Activated T-helper 2 cell treated with anti-CD3 and anti-CD28 coated beads, Interferon-gamma antibody, Interleukin-2, Interleukin-4, amounts not matched to agents 10 μg/mL and 5 μg/mL and 100 μg/mL, durations not matched to agents 14 hours and 24 hours and 36 hours (primary cell): ENCODE results near the gene TPK1. TPM values are rescaled to one million over a fixed set of nuclear protein-coding genes. Genes with fewer than 3 reads are reported as not detected.

Source experiments
- DNase-seq: peaks from one replicate; pipeline ENCODE4 v3.0.0; 2021; ENCODE audit warnings: low spot score
- H3K27ac Mint-ChIP-seq: one replicate; pipeline ENCODE4 v1.8.0; 2021; ENCODE audit warnings: mixed read lengths
- H3K27me3 Mint-ChIP-seq: one replicate; pipeline ENCODE4 v1.8.0; 2021; ENCODE audit warnings: low read depth, mixed read lengths
- H3K36me3 Mint-ChIP-seq: one replicate; pipeline ENCODE4 v1.8.0; 2021; ENCODE audit warnings: low read depth, mixed read lengths
- H3K4me1 Mint-ChIP-seq: one replicate; pipeline ENCODE4 v1.8.0; 2021; ENCODE audit warnings: low read depth, mixed read lengths
- H3K4me3 Mint-ChIP-seq: one replicate; pipeline ENCODE4 v1.8.0; 2021; ENCODE audit warnings: low read depth, mild to moderate bottlenecking, moderate library complexity, mixed read lengths
- H3K9me3 Mint-ChIP-seq: one replicate; pipeline ENCODE4 v1.8.0; 2021; ENCODE audit warnings: mixed read lengths
- intact Hi-C: fragments of 100-400 bp; cut with micrococcal nuclease; formaldehyde crosslinking; loops from one replicate; pipeline ENCODE4 v1.15.1; 2023
- total RNA-seq: library from RNA; stranded (reverse); gene quantifications from 2 replicates; pipeline ENCODE4 v1.2.3, GENCODE V29; 2022

TPK1 gene
- total RNA-seq, 1 donor from 2014 or later: 17.5 TPM

DNA sequence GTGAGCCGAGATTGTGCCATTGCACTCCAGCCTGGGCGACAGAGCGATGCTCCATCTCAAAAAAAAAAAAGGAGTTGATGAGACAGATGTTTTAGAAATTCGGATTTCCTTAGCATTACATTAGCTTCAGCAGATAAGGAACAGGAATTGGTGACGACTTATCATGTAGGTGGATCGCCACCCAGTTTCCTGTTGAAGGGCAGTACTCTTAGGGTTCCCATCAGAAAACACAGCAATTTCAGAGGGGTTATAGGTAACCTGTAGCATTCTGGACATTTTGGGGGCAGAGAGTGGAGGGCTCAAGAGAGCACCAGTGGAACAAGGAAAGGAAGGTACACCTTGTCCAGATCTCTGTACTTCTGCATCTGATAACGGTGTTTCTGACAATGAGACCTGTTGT is 286.0 kb downstream of the TPK1 start:
- no peaks in the 10 kb centered on the region for H3K36me3 Mint-ChIP-seq
- DNase-seq: no peak
- intact Hi-C loops: no loop called here
- no peak overlapping the region for H3K27ac Mint-ChIP-seq
- no peaks in the 10 kb centered on the region for H3K27me3 Mint-ChIP-seq
- H3K4me3 Mint-ChIP-seq: no peak overlapping the region
- no peaks in the 10 kb centered on the region for H3K9me3 Mint-ChIP-seq
- peaks cover 5% of the 10 kb centered on the region for H3K4me1 Mint-ChIP-seq

- Mint-ChIP-seq H3K4me1 (peaks cover 6% of the 10 kb centered on the region), H3K36me3 (no peaks in the 10 kb centered on the region), H3K27me3 (no peaks in the 10 kb centered on the region), H3K27ac (no peak overlapping the region), H3K9me3 (no peaks in the 10 kb centered on the region), H3K4me3 (no peak overlapping the region)
- intact Hi-C loops: no loop called here
- no peak for DNase-seq
Measured at GRCh38 chr7:144548556-144548955, 287.3 kb downstream of the TPK1 start.

GRCh38 chr7:144547888-144548287 is 288.0 kb downstream of the TPK1 start:
- Mint-ChIP-seq H3K36me3 (no peaks in the 10 kb centered on the region), H3K27me3 (no peaks in the 10 kb centered on the region), H3K27ac (no peak overlapping the region), H3K9me3 (no peaks in the 10 kb centered on the region), H3K4me3 (no peak overlapping the region), H3K4me1 (peaks cover 6% of the 10 kb centered on the region)
- DNase-seq: no peak
- intact Hi-C loops: no loop called here

- Mint-ChIP-seq H3K27me3 (no peaks in the 10 kb centered on the region), H3K27ac (no peak overlapping the region)
Measured at GRCh38 chr7:144546782-144547181, 289.1 kb downstream of the TPK1 start.

DNA sequence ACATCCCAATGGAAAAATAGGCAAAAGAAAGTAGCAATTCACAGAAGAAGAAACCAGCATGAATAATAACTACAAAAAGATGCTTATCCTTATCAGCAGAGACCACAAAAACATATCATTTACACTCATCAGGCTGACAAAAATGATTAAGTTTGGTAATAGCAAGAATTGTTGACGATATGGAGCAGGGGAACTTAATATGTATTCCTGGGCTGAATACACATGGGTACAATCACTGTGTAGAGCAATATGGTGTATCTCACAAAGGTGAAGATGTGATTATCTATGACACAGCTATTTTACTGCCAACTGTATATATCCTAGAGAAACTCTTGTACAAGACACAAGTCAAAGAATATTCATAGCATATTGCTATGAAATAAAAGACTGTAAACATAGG is 290.5 kb downstream of the TPK1 start:
- no peak for DNase-seq
- no peaks in the 10 kb centered on the region for H3K9me3 Mint-ChIP-seq
- no peaks in the 10 kb centered on the region for H3K36me3 Mint-ChIP-seq
- H3K4me3 Mint-ChIP-seq: no peak overlapping the region
- H3K27me3 Mint-ChIP-seq: no peaks in the 10 kb centered on the region
- no peak overlapping the region for H3K27ac Mint-ChIP-seq
- intact Hi-C loops: no loop called here
- H3K4me1 Mint-ChIP-seq: peaks cover 6% of the 10 kb centered on the region

More at GRCh38 chr7:144546782-144547181, 289.1 kb downstream of the TPK1 start:
- Mint-ChIP-seq H3K9me3 (no peaks in the 10 kb centered on the region), H3K4me1 (peaks cover 6% of the 10 kb centered on the region), H3K36me3 (no peaks in the 10 kb centered on the region), H3K4me3 (no peak overlapping the region)
- intact Hi-C loops: no loop called here
- no peak for DNase-seq

GRCh38 chr7:144534655-144535395 is 301.0 kb downstream of the TPK1 start:
- no peak overlapping the region for H3K27ac Mint-ChIP-seq
- no peak for DNase-seq
- no peaks in the 10 kb centered on the region for H3K36me3 Mint-ChIP-seq
- no peaks in the 10 kb centered on the region for H3K9me3 Mint-ChIP-seq
- intact Hi-C loops: no loop called here
- H3K4me3 Mint-ChIP-seq: no peak overlapping the region
- no peaks in the 10 kb centered on the region for H3K27me3 Mint-ChIP-seq
- H3K4me1 Mint-ChIP-seq: no peaks in the 10 kb centered on the region

GRCh38 chr7:144534196-144534595 is 301.7 kb downstream of the TPK1 start:
- H3K4me1 Mint-ChIP-seq: peaks cover under 1% of the 10 kb centered on the region
- no peaks in the 10 kb centered on the region for H3K9me3 Mint-ChIP-seq
- H3K36me3 Mint-ChIP-seq: no peaks in the 10 kb centered on the region
- no peak overlapping the region for H3K27ac Mint-ChIP-seq
- H3K27me3 Mint-ChIP-seq: no peaks in the 10 kb centered on the region
- intact Hi-C loops: no loop called here
- DNase-seq: no peak
- H3K4me3 Mint-ChIP-seq: no peak overlapping the region

GRCh38 chr7:144531181-144531580 is 304.7 kb downstream of the TPK1 start:
- no peaks in the 10 kb centered on the region for H3K36me3 Mint-ChIP-seq
- no peak for DNase-seq
- H3K4me1 Mint-ChIP-seq: peaks cover 4% of the 10 kb centered on the region

GRCh38 chr7:144529269-144529926 is 306.5 kb downstream of the TPK1 start:
- H3K36me3 Mint-ChIP-seq: no peaks in the 10 kb centered on the region
- H3K27me3 Mint-ChIP-seq: no peaks in the 10 kb centered on the region
- no peaks in the 10 kb centered on the region for H3K9me3 Mint-ChIP-seq
- no peak overlapping the region for H3K4me3 Mint-ChIP-seq
- H3K27ac Mint-ChIP-seq: no peak overlapping the region
- intact Hi-C loops: no loop called here
- DNase-seq: no peak
- peaks cover 4% of the 10 kb centered on the region for H3K4me1 Mint-ChIP-seq

More at GRCh38 chr7:144531181-144531580, 304.7 kb downstream of the TPK1 start:
- no peak overlapping the region for H3K4me3 Mint-ChIP-seq
- intact Hi-C loops: no loop called here
- no peaks in the 10 kb centered on the region for H3K9me3 Mint-ChIP-seq
- H3K27ac Mint-ChIP-seq: no peak overlapping the region
- H3K27me3 Mint-ChIP-seq: no peaks in the 10 kb centered on the region

DNA sequence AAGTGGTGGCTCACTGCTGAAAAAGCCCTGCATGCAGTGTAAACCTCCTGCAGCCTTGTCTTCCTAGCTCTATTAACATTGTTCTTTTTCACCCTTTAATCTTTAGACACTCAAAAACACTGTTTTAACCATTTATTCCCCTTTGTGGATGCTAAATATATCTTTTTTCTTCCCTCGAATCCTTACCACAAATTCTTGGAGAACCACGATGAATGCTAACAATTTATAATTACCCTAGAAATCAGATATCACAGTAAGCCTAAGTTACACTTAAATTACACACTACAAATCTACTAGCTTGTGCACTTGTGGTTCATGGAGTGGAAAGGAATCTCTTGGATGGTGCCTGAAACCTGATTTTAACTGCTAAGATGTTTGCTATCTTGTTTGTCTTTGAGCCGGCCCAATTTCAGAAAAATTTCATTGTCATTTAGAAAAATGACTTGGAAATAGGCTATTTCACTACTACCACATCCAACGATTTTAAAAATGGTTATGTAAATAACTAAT is 307.3 kb downstream of the TPK1 start:
- intact Hi-C loops: no loop called here

GRCh38 chr7:144527051-144527471 is 308.8 kb downstream of the TPK1 start:
- H3K9me3 Mint-ChIP-seq: no peaks in the 10 kb centered on the region
- H3K27ac Mint-ChIP-seq: no peak overlapping the region
- H3K4me3 Mint-ChIP-seq: no peak overlapping the region
- peaks cover 4% of the 10 kb centered on the region for H3K4me1 Mint-ChIP-seq
- DNase-seq: no peak
- intact Hi-C loops: no loop called here
- no peaks in the 10 kb centered on the region for H3K36me3 Mint-ChIP-seq
- no peaks in the 10 kb centered on the region for H3K27me3 Mint-ChIP-seq

More for the DNA sequence above, 307.3 kb downstream of the TPK1 start:
- H3K9me3 Mint-ChIP-seq: no peaks in the 10 kb centered on the region
- H3K4me1 Mint-ChIP-seq: peaks cover 4% of the 10 kb centered on the region
- H3K27ac Mint-ChIP-seq: no peak overlapping the region
- H3K4me3 Mint-ChIP-seq: no peak overlapping the region
- H3K27me3 Mint-ChIP-seq: no peaks in the 10 kb centered on the region
- no peak for DNase-seq
- no peaks in the 10 kb centered on the region for H3K36me3 Mint-ChIP-seq

DNA sequence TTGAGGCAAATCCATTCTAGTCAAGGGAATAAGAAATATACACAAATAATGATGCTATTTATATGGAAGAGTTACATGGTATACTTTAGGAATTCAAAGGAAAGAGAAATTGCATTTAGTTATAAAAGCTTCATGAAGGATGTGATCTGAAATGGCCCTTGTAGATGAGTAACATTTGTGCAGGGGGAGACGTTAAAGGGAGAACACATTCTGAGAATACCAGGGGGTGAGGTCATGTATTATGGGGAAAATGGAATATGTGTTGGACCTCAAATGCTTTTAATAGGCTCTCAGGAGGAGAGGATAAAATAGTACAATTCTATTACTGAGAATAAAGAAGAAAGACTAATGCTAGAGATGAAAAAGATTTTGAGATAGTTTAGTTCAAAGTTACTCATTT is 309.9 kb downstream of the TPK1 start:
- no peak overlapping the region for H3K4me3 Mint-ChIP-seq
- intact Hi-C loops: no loop called here
- no peak overlapping the region for H3K27ac Mint-ChIP-seq
- DNase-seq: no peak
- H3K27me3 Mint-ChIP-seq: no peaks in the 10 kb centered on the region
- no peaks in the 10 kb centered on the region for H3K9me3 Mint-ChIP-seq
- H3K36me3 Mint-ChIP-seq: no peaks in the 10 kb centered on the region
- peaks cover 4% of the 10 kb centered on the region for H3K4me1 Mint-ChIP-seq

GRCh38 chr7:144524271-144524670 is 311.6 kb downstream of the TPK1 start:
- Mint-ChIP-seq H3K4me1 (peaks cover 4% of the 10 kb centered on the region), H3K9me3 (no peaks in the 10 kb centered on the region), H3K27me3 (no peaks in the 10 kb centered on the region), H3K4me3 (no peak overlapping the region), H3K36me3 (no peaks in the 10 kb centered on the region), H3K27ac (no peak overlapping the region)
- DNase-seq: no peak
- intact Hi-C loops: no loop called here
